Stomach (tissue), 9 donors: ENCODE measurements around the gene FSTL5. TPM values are rescaled to one million over a fixed set of nuclear protein-coding genes. Genes with fewer than 3 reads are reported as not detected.

ENCODE experiments used
- DNase-seq, 2 donors: peaks; one replicate each; pipeline versions ENCODE4 v3.0.0 to v3.0.0-alpha.2; 2013 to 2019
- H3K27ac ChIP-seq, 5 donors: fragments of 200-600 bp in 4 of 5; sonication (generic) in 4 of 5; one replicate each; pipeline ENCODE4 v1.5.1; 2013 to 2019; ENCODE audit warnings: mild to moderate bottlenecking in 1 of 5, moderate library complexity in 1 of 5
- H3K27me3 ChIP-seq, 3 donors: fragments of 200-600 bp; sonication (generic); one replicate each; pipeline ENCODE4 v1.5.1; 2017 to 2019; ENCODE audit warnings: mixed run types in 1 of 3
- H3K36me3 ChIP-seq, 4 donors: fragments of 200-600 bp; sonication (generic); 1 replicate in 3 of 4; 2 replicates in 1 of 4; pipeline ENCODE4 v1.5.1; 2016 to 2019
- H3K4me1 ChIP-seq, 4 donors: fragments of 200-600 bp; sonication (generic); one replicate each; pipeline ENCODE4 v1.5.1; 2016 to 2019
- H3K4me3 ChIP-seq, 4 donors: fragments of 200-600 bp; sonication (generic) in 3 of 4; one replicate each; pipeline ENCODE4 v1.5.1; 2016 to 2019; ENCODE audit warnings: mild to moderate bottlenecking in 1 of 4
- H3K9me3 ChIP-seq, 4 donors: fragments of 200-600 bp; sonication (generic); one replicate each; pipeline ENCODE4 v1.5.1; 2016 to 2019
- EP300 ChIP-seq: sonication (generic); formaldehyde crosslinking; IDR thresholded peaks from one replicate; pipeline ENCODE4 v1.6.1; 2017; ENCODE audit warnings: antibody characterized with exemption
- POLR2A ChIP-seq, 4 donors: fragments of 450-650 bp; IDR thresholded peaks; one replicate each; pipeline ENCODE4 v1.6.1; 2016; ENCODE audit warnings: antibody characterized with exemption in 4 of 4, control low read depth in 2 of 4, mild to moderate bottlenecking in 1 of 4, moderate library complexity in 1 of 4
- POLR2AphosphoS5 ChIP-seq, 3 donors: sonication (generic); formaldehyde crosslinking; IDR thresholded peaks; one replicate each; pipeline ENCODE4 v1.6.1; 2016; ENCODE audit warnings: antibody characterized with exemption in 3 of 3
- WGBS, 5 donors: extraction: QIAGEN DNeasy Blood & Tissue Kit in 3 of 5; methylation state at CpG; one replicate each; pipeline versions ENCODE4 v1.1.5 to v1.1.7; 2013 to 2018; 5-methylcytosine and 5-hydroxymethylcytosine counted together
- intact Hi-C: fragments of 100-400 bp; cut with DNase I; formaldehyde crosslinking; loops from one replicate; pipeline ENCODE4 v1.15.1; 2023; ENCODE audit warnings: low total_unique reads
- polyA plus RNA-seq, 3 donors: library from polyadenylated mRNA; stranded (reverse); fragments of 200-250 nt; gene quantifications; one replicate each; pipeline ENCODE4 v1.2.3, GENCODE V29; 2013
- total RNA-seq, 5 donors: library from RNA; depleted of rRNA; stranded (reverse); fragments of >200 nt; gene quantifications; one replicate each; pipeline versions ENCODE4 v1.1.0 to v1.2.3, GENCODE V29; 2014 to 2016
- TF ChIP-seq, protein P1 (sequence below), 7 experiments: fragments of 450-650 bp in 4 of 7; fragments of 200-600 bp in 3 of 7; sonication (generic) in 3 of 7; IDR thresholded peaks; one replicate each; pipeline ENCODE4 v1.5.1; 2016 to 2019; ENCODE audit warnings: antibody characterized with exemption in 7 of 7, control low read depth in 2 of 7, mild to moderate bottlenecking in 1 of 7
- donor health status: healthy with polysubstance abuse.
- donor health status: Bipolar disorder and iron deficiency.
- donor health status: healthy.

The FSTL5 gene
- total and polyA plus RNA-seq, 8 donors, result 4.6 TPM; not detected in 7

DNA sequence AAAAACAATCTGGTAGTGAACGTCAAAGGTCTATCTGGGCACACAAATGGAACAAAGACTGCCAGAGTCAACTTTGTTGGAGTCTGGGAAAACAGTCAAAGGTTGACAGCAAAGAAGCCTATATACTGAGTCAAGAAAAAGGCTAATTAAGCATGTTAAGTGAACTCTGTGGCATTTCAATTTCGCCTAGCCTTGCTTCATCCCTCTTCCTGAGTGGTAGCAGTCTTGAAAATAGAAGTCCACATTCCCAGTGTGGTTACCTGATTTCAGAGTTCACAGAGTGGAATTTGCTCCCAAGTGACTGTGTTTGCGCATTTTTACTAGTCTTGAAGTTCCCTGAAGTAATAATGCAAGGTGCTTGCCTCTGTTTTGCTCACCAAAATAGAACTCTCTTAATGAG lies 760.0 kb downstream of the FSTL5 start:
- Histone ChIP-seq H3K27ac (no peak overlapping the region), H3K4me1 (no peaks in the 10 kb centered on the region), H3K27me3 (no peaks in the 10 kb centered on the region), H3K4me3 (no peak overlapping the region), H3K36me3 (no peaks in the 10 kb centered on the region), H3K9me3 (peaks cover 0 to 21% (median 8%) of the 10 kb centered on the region in 4 donors)
- intact Hi-C loops, result no loop called here
- no peak for DNase-seq
- WGBS, 5 donors, result 54 to 63% (median 57%) methylated on average over 3 of the region's 3 CpGs
- TF ChIP-seq EP300 (no peak), POLR2AphosphoS5 (IDR thresholded peaks at IDR 0.05) (no peak), POLR2A (IDR thresholded peaks at IDR 0.05) (no peak)
- TF ChIP-seq, protein P1, sequence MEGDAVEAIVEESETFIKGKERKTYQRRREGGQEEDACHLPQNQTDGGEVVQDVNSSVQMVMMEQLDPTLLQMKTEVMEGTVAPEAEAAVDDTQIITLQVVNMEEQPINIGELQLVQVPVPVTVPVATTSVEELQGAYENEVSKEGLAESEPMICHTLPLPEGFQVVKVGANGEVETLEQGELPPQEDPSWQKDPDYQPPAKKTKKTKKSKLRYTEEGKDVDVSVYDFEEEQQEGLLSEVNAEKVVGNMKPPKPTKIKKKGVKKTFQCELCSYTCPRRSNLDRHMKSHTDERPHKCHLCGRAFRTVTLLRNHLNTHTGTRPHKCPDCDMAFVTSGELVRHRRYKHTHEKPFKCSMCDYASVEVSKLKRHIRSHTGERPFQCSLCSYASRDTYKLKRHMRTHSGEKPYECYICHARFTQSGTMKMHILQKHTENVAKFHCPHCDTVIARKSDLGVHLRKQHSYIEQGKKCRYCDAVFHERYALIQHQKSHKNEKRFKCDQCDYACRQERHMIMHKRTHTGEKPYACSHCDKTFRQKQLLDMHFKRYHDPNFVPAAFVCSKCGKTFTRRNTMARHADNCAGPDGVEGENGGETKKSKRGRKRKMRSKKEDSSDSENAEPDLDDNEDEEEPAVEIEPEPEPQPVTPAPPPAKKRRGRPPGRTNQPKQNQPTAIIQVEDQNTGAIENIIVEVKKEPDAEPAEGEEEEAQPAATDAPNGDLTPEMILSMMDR (IDR thresholded peaks at IDR 0.05), result no peak

DNA sequence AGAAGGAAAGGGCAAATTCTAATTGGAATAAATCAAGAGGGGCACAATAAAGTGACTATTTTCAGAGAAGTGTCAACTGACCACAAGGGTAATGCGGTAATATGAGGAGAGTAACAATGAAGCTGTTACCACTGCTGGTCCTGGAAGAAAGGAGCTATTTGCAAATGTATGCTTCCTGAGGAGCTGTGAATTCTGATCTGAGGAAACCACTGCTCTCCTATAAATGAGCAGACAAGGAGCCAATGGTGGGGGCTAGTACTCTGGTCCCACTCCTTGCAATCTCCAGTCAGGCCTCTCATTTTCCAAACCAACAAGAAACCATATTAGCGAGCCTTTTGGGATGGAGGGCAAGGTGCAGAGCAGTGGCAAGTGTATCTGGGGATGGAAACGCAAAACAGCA lies 770.2 kb downstream of the FSTL5 start:
- Histone ChIP-seq H3K36me3 (no peaks in the 10 kb centered on the region), H3K4me3 (no peak overlapping the region), H3K4me1 (no peaks in the 10 kb centered on the region), H3K9me3 (no peaks in the 10 kb centered on the region), H3K27ac (no peak overlapping the region), H3K27me3 (no peaks in the 10 kb centered on the region)
- intact Hi-C loops, result no loop called here
- TF ChIP-seq POLR2AphosphoS5 (IDR thresholded peaks at IDR 0.05), result no peak
- TF ChIP-seq, protein P1 (IDR thresholded peaks at IDR 0.05), result no peak
- no peak for TF ChIP-seq POLR2A (IDR thresholded peaks at IDR 0.05)
- TF ChIP-seq EP300, result no peak
- no peak for DNase-seq
- WGBS, 5 donors, result 63 to 80% (median 69%) methylated on average over 3 of the region's 3 CpGs

DNA sequence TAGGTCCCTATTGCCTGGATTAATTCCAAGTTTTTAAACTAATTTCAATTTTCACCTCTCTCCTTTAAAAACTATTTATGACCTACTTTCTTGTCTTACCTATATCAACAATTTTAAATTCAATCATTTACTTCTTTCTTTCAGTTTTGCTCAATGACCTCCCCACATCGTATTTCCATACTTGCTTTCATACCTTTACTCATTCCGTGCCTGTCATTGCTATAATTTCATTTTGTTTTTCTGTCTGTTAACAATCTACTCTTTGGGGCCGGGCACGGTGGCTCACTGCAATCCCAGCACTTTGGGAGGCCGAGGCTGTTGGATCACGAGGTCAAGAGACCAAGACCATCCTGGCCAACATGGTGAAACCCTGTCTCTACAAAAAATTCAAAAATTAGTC lies 781.1 kb downstream of the FSTL5 start:
- whole genome bisulfite sequencing, 5 donors, result 86 to 90% (median 87%) methylated on average over 6 of the region's 6 CpGs
- no peaks in the 10 kb centered on the region for H3K36me3 ChIP-seq
- no peaks in the 10 kb centered on the region for H3K27me3 ChIP-seq
- H3K9me3 ChIP-seq, result no peaks in the 10 kb centered on the region
- H3K27ac ChIP-seq, result no peak overlapping the region
- H3K4me1 ChIP-seq, result no peaks in the 10 kb centered on the region
- no peak overlapping the region for H3K4me3 ChIP-seq
- no peak for DNase-seq
- TF ChIP-seq, protein P1 (IDR thresholded peaks at IDR 0.05), result no peak
- TF ChIP-seq POLR2A (IDR thresholded peaks at IDR 0.05) (no peak), POLR2AphosphoS5 (IDR thresholded peaks at IDR 0.05) (no peak), EP300 (no peak)
- intact Hi-C loops, result no loop called here

DNA sequence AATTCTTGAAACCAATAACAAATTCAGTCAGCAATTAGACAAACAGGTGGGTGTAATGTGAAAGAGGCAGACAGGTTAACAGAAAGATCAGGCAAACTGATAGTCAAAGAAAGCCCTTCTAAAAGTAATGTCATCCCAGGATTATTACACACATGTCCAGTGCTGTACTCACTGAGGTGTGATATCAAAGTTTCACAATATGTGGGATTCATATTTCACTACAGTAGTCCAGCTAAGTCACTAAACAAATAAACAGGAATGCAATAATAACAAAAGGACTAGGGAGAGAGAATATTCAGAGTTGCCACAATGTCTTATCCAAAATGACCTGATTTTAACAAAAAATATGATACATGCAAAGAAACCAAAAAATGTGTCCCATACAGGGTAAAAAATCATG lies 787.5 kb downstream of the FSTL5 start:
- no peaks in the 10 kb centered on the region for H3K4me1 ChIP-seq
- intact Hi-C loops, result no loop called here

More for the DNA sequence above, 787.5 kb downstream of the FSTL5 start:
- H3K4me3 ChIP-seq, result no peak overlapping the region
- TF ChIP-seq POLR2AphosphoS5 (IDR thresholded peaks at IDR 0.05) (no peak), EP300 (no peak), POLR2A (IDR thresholded peaks at IDR 0.05) (no peak)
- TF ChIP-seq, protein P1 (IDR thresholded peaks at IDR 0.05), result no peak
- no peaks in the 10 kb centered on the region for H3K27me3 ChIP-seq
- H3K27ac ChIP-seq, result no peak overlapping the region
- no peaks in the 10 kb centered on the region for H3K36me3 ChIP-seq
- peaks cover 0 to 6% (median 2%) of the 10 kb centered on the region in 4 donors for H3K9me3 ChIP-seq
- DNase-seq, result no peak
